ENCODE data around the gene PI4KB.
"Not testable (repeated sequence)": the region's sequence is repeated elsewhere in the genome, so short reads cannot be mapped to it uniquely, and the experiment has no call there.

PI4KB gene

DNA sequence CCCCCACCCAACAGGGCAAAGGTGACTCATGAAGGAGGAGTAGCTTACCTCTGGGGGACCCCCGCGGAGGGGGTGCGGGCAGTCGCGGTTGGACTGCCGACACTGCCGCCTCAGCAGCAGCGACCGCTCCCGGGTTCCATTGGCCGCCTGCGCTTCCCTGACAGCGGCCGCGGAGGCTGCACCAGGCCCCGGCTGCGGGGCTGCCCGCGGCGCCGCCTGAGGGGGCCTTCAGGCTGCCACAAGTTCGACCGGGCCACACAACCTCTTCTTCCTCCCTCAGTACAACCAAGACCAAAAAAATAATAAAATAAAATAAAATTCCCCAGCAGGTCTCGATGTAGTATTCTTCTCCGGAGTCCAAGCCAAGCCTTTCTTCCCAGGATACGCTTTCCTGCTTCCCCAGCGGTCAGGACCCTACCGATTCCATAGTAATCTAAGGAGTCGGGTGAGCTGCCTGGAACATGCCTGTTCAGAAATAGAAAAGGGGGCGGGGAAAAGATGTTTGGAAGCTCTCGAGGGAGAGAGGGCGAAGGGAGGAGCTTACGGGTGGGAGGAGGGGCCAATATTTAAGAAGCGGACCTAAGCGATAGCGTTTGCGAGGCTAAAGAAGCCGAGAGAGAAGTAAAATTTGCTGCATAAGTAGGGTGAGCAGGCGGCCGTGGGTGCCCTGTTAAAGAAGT, at the start of gene PI4KB:
Gene PI4KB, minus strand, starts transcription at position 194 of the 680 bp plus-strand sequence. CDS start 10,935 bp downstream, outside the sequence.
- peak; percentile 87 for DNase-seq (ENCODE audit: low read depth)

GRCh38 chr1:151373196-151373595, 46.0 kb upstream of the PI4KB start:
- no peak for DNase-seq (ENCODE audit: low read depth)

GRCh38 chr1:151372058-151372934, 45.1 kb upstream of the PI4KB start, which contains the start of gene SELENBP1:
Gene SELENBP1, minus strand, starts transcription at chr1:151372705. Its CDS starts 64 bp downstream, at chr1:151372641.
- peak; percentile 42 for DNase-seq (ENCODE audit: low read depth)

- peak; percentile 49 for DNase-seq (ENCODE audit: low read depth)
Observed at GRCh38 chr1:151371370-151372057, 44.3 kb upstream of the PI4KB start.

DNA sequence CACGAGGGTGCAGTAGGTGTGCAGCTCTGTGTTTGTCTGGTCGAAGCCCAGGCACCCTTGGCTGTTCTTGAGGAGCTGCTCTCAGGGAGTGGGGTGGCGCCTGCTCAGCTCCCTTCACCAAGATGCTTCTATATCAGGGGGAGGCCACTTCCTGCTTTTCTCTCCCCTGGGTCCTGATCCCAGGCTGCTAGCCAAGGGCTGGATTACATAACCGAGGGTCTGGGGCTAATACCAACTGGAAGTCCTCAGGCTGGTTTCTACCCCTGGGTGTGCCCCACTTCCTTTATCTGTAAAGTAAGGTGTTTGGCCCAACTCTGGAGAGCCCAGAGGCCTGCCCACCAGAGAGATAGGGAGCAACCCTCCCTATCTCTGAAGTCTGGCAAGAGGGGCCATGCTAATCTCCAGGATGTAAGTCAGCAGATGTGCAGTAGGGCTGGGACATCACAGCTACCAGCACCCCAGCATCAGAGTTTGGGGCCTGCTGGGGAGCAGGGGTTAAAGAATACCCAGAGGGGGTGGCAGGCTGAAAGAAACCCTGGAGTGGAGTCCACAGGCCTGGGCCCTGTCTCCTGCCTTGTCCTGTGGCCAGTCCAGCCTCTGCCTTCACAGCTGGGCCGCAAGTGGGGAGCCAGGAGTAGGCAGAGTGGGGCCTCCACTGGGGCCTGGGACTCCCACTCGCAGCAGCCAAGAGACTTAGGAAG, 43.1 kb upstream of the PI4KB start:
- peak; percentile 91 for DNase-seq (ENCODE audit: low read depth)

DNA sequence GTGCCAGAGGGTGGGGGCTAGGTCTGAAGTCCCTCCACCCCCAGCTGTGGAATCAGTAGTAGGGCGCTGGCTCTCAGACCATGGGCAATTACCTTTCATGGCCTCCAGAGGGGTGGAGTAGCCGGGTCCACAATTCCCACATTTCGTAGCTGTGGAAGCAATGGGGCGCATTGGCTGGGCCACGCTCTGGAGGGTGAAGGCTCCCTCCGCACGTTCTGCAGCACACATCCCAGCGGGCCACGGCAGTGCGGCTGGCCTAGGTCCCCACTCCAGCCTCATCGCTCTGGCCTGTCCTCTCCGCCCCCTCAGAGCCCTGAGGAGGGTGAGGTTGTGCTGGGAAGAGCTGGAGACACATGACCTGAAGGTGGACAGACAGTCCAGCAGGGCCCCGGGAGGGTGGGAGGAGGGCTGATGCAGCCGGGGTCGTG, 42.4 kb upstream of the PI4KB start:
- DNase-seq (ENCODE audit: low read depth): no peak

DNA sequence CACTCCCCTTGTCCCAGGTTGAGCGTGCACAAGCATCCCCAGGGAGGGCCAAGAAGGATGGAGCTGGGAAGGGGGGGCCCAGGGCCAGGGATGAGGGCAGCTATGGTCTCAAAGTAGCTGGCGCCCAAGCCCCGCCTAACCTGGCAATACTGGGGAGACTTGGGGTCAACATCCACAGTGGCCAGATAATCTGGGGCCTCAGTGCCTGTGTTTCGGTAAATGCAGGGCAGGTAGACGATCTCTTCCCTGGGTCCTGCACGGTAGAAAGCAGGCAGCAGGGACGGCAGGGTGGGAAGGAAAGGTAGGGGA, 42.0 kb upstream of the PI4KB start:
- DNase-seq (ENCODE audit: low read depth): no peak

GRCh38 chr1:151368393-151369301, 41.4 kb upstream of the PI4KB start:
- DNase-seq (ENCODE audit: low read depth): no peak

DNA sequence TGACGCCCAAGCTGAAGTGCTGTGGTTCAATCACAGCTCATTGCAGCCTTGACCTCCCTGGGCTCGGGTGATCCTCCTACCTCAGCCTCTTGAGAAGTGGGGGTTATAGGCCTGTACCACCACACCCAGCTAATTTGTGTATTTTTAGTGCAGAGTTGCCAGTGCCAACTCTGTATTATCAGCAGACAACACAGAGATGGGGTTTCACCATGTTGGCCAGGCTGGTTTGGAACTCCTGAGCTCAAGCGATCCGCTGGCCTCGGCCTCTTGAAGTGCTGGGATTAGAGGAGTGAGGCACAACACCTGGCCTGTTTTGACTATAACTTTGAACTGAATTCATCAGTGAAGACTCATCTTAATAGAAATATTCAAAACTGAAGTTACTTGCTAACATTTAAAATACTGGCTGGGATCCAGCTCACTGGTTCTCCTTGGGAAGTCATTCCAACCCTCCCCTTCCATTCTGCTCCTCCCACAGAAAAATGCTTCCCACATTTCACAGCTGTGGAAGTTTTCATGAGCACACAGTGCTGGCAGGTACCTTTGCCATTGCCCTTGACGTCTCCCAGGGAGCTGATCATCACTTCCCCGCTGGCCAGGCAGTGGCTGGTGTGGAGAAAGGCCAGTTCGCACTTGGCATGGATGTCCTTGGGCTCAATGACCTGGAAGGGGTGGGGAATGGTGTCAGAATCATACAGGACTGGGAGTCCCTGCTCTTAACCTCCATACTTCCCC, 40.6 kb upstream of the PI4KB start:
- no peak for DNase-seq (ENCODE audit: low read depth)

DNA sequence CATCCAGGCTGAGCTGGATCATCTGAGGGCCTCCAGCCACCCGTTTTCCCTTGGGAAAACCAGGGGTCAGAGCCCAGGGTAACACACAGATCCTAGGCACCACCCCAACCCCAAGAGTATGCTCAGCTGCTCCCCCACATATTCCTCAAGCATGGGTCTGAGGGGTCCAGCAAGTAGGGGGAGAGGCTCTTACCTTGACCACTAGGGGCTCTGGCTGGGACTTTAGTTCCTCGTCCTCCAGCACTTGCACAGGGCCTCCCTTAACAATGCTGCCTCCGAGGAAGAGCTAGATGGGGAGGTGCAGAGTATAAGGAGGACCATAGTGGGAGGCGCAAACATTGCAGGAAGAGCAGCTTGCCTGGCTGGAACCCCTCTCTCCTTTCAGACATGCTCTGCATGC, 37.8 kb upstream of the PI4KB start:
- no peak for DNase-seq (ENCODE audit: low read depth)

DNA sequence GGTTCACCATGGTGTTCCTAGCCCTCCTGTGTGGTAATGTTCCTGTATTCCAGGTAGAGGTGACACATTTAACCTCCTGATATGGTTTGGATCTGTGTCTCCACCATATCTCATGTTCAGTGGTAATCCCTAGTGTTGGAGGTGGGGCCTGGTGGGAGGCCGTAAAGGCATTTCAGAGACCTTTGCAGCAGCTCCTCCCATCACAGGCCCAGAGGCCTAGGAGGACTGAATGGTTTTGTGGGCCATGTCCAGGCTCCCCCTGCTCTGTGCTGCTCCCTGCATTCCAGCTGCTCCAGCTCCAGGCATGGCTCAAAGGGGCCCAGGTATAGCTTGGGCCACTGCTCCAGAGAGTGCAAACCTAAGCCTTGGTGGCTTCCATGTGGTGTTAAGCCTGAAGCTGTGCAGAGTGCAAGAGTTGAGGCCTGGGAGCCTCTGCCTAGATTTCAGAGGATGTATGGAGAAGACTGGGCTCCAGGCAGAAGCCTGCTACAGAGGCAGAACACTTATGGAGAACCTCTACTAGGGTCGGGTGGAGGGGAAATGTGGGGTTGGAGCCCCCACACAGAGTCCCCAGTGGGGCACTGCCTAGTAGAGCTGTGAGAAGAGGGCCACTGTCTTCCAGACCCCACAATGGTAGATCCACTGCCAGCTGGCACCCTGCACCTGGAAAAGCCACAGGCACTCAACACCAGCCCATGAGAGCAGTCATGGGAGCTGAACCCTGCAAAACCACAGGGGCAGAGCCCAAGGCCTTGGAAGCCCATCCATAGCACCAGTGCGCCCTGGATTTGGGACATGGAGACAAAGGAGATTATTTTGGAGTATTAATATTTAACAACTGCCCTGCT, 35.3 kb upstream of the PI4KB start:
- DNase-seq (ENCODE audit: low read depth): no peak

GRCh38 chr1:151361883-151362282, 34.7 kb upstream of the PI4KB start:
- no peak for DNase-seq (ENCODE audit: low read depth)

- DNase-seq (ENCODE audit: low read depth): no peak
Observed at GRCh38 chr1:151356696-151357095, 29.5 kb upstream of the PI4KB start.

GRCh38 chr1:151352021-151352718, 25.0 kb upstream of the PI4KB start:
- DNase-seq (ENCODE audit: low read depth): no peak

GRCh38 chr1:151350323-151350722, 23.1 kb upstream of the PI4KB start:
- not testable (repeated sequence) for DNase-seq (ENCODE audit: low read depth)

DNA sequence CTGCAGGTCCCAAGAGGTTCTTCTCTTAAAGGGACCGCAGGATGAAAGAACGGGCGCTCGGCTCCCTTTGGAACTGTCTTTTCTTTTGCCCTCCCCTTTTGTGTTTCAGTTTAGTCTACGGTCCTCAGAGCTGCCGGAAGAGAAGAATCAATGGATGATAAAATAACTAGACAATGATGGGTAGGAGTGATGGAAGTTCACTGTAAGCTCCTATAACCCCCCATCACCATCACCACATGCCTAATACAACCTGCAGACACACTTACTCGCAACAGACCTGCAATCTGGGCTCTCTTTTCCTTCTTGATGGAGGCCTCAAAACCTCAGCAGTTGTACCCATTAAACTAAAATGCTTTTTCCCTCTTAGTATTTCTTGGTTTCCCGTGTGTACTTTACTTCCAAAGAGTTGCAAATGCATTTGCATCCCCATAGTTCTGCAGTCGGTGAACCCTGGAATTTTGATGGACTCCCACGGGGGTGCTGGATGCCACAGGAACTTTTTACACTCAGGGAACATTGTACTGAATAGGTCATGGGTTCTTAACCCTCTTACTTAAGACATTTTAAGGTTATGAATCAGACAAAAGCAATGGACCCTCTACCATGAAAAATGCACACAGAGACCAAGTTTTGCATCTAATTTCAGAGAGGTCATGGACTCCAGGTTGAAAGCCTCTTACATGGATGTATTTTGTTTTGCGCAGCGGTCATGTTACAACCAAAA, 20.5 kb upstream of the PI4KB start:
- no peak for DNase-seq (ENCODE audit: low read depth)

DNA sequence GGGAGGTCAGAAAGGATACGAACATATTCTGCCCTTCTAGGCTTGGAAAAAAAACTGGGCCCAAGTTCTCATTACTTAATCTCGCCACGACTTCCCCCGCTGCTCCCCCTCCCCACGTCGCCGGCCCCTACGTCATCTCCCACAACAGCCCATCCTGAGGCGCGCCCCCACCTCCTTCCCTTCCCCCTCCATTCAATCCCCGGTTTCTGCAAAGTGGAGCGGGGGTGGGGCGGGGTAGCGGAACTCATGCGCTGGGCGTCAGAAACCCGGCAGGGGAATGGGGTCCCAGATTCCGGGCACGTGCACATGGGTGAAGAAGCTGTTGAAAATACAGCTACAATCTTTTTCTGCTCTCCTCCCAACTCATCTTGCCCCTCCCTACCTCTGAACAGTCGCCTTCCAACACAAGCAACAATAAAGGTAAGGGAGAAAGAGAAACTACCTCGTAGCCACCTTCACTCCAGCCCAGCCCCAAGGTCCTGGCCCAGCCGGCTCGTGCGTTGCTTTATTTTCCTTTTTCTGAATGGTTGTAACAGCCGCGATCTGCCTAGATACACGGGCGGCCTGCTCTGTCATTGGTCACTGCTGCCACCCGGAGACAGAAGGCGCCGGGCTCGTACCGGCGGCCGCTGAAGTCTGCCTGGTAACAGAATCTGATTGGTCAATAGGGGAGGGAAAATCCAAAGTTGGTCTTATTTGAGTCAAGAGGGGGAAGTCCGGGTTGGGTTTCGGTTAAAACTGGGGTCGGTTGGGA, 19.7 kb upstream of the PI4KB start, which contains the start of gene RFX5:
Gene RFX5, minus strand, starts transcription at position 484 of the 754 bp plus-strand sequence. CDS start 932 bp downstream, outside the sequence.
- peak; percentile 96 for DNase-seq (ENCODE audit: low read depth)

All from CMK (cell line).